K562 (cell line): ENCODE results near the gene PPFIA1. TPM values are rescaled to one million over a fixed set of nuclear protein-coding genes. Genes with fewer than 3 reads are reported as not detected.

ENCODE experiments used
- ARID4B ChIP-seq: sonication (generic); formaldehyde crosslinking; IDR thresholded peaks from 2 replicates; pipeline ENCODE4 v1.8.0; 2022; ENCODE audit warnings: mild to moderate bottlenecking, missing genetic modification reagents
- EGR1 ChIP-seq: fragments of 450-650 bp; conservative IDR thresholded peaks from 2 replicates; pipeline ENCODE4 v1.6.1; 2017; ENCODE audit warnings: mild to moderate bottlenecking
- ELF2 ChIP-seq: fragments of 250-450 bp; sonication (Bioruptor Pico); IDR thresholded peaks from 2 replicates; pipeline ENCODE4 v1.5.0; 2021; ENCODE audit warnings: mild to moderate bottlenecking
- ELK3 ChIP-seq: fragments of 450-650 bp; formaldehyde crosslinking; IDR thresholded peaks from 2 replicates; pipeline ENCODE4 v1.4.0; 2020; ENCODE audit warnings: mild to moderate bottlenecking
- HMGN3 ChIP-seq: IDR thresholded peaks from 2 replicates; pipeline ENCODE4 v1.6.1; 2011; ENCODE audit warnings: borderline replicate concordance, low read depth, mild to moderate bottlenecking, mixed read lengths, low read length; ENCODE audit not compliant: insufficient read length; ENCODE audit errors: extremely low read depth
- MTA2 ChIP-seq: fragments of 450-650 bp; IDR thresholded peaks from 2 replicates; pipeline ENCODE4 v1.6.1; 2016; ENCODE audit warnings: low read depth
- NELFE ChIP-seq: IDR thresholded peaks from 2 replicates; pipeline ENCODE4 v1.6.1; 2011; ENCODE audit warnings: mild to moderate bottlenecking; ENCODE audit not compliant: insufficient read depth, insufficient read length
- SAP30 ChIP-seq: fragments of 200-600 bp; sonication (generic); IDR thresholded peaks from 2 replicates; pipeline ENCODE4 v1.6.1; 2012; ENCODE audit warnings: borderline replicate concordance, low read depth, mild to moderate bottlenecking, moderate library complexity, low read length, control low read depth, inconsistent platforms; ENCODE audit not compliant: insufficient read depth, poor library complexity, severe bottlenecking
- SIN3A ChIP-seq, 2 experiments: fragments of 150-350 bp in 1 of 2; IDR thresholded peaks; 2 replicates each; pipeline ENCODE4 v1.6.1; 2011 to 2016; ENCODE audit warnings: borderline replicate concordance in 2 of 2, low read depth in 2 of 2, low read length in 2 of 2, mild to moderate bottlenecking in 2 of 2, moderate library complexity in 2 of 2; ENCODE audit not compliant: control insufficient read depth in 1 of 2
- SPI1 ChIP-seq: IDR thresholded peaks from 2 replicates; pipeline ENCODE4 v1.6.1; 2011; ENCODE audit warnings: low read depth, low read length, control low read depth, borderline replicate concordance
- TARDBP ChIP-seq: fragments of 450-650 bp; IDR thresholded peaks from 2 replicates; pipeline ENCODE4 v1.6.1; 2016
- ZBTB11 ChIP-seq, 3 experiments: fragments of 200-800 bp in 1 of 3; fragments of 250-450 bp in 1 of 3; fragments of 450-650 bp in 1 of 3; sonication (Bioruptor Pico) in 1 of 3; sonication (Bioruptor generic) in 1 of 3; formaldehyde crosslinking in 1 of 3; IDR thresholded peaks; 2 replicates each; pipeline versions ENCODE4 v1.6.1 to v1.8.0; 2016 to 2022; ENCODE audit warnings: mild to moderate bottlenecking in 2 of 3, missing genetic modification characterization in 2 of 3, missing compliant biosample characterization in 1 of 3, moderate library complexity in 1 of 3
- ZNF140 ChIP-seq: fragments of 250-450 bp; sonication (Bioruptor Pico); IDR thresholded peaks from 2 replicates; pipeline ENCODE4 v1.8.0; 2021; ENCODE audit warnings: moderate library complexity, mild to moderate bottlenecking, inconsistent platforms
- ZNF639 ChIP-seq, 2 experiments: fragments of 200-800 bp in 1 of 2; sonication (Bioruptor generic) in 1 of 2; sonication (generic) in 1 of 2; formaldehyde crosslinking in 1 of 2; IDR thresholded peaks in 1 of 2; conservative IDR thresholded peaks in 1 of 2; 2 replicates each; pipeline versions ENCODE4 v1.5.0 to v1.6.1; 2016 to 2020; ENCODE audit warnings: missing compliant biosample characterization in 1 of 2, missing genetic modification characterization in 1 of 2, missing genetic modification reagents in 1 of 2
- polyA plus RNA-seq, 8 experiments: library from polyadenylated mRNA; depleted of rRNA in 4 of 8; stranded (reverse) in 5 of 8; unstranded in 3 of 8; fragments of >200 nt; fragmentation: Nextera tagmentation in 2 of 8; fragmentation: Illumina TruSeq in 1 of 8; extraction: Ambion mirVana in 2 of 8; extraction: Trizol in 1 of 8; gene quantifications; 2 replicates each; pipeline versions ENCODE4 v1.2.1 to v1.2.3, GENCODE V29; 2011 to 2014; ENCODE audit warnings: inconsistent platforms in 1 of 8, missing spikeins in 1 of 8
- total RNA-seq, 7 experiments: library from RNA; depleted of rRNA in 6 of 7; stranded (reverse); fragments of >200 nt in 6 of 7; fragmentation: Illumina TruSeq in 2 of 7; extraction: Trizol in 2 of 7; gene quantifications; 2 replicates each; pipeline versions ENCODE4 v1.2.1 to v1.2.3, GENCODE V29; 2011 to 2021; ENCODE audit warnings: low replicate concordance in 1 of 7

The PPFIA1 gene
- total and polyA plus RNA-seq, 9 of the 15 experiments (the other 6 are each of a cell fraction or from before 2014, with no cell fraction given), result 9.9 to 41.5 (median 28.5) TPM

GRCh38 chr11:70270877-70271648 lies 573 bp downstream of the PPFIA1 start (continued):
- TF ChIP-seq MTA2 (no peak), ZNF140 (CRISPR knock-in tag) (no peak), ZNF639 (CRISPR knock-in tag; conservative IDR thresholded peaks at IDR 0.05 in 1 of 2, IDR thresholded peaks at IDR 0.05 in 1 of 2) (peak in 1 of 2 experiments; percentile 80; a peak in 2 of 4 replicates), ELF2 (CRISPR knock-in tag) (no peak), SIN3A (IDR thresholded peaks at IDR 0.05; ENCODE audit: borderline replicate concordance in 2 of 2, control insufficient read depth in 1 of 2, low read depth in 2 of 2, low read length in 2 of 2) (peak in 1 of 2 experiments; percentile 24; a peak in 1 of 4 replicates), NELFE (no peak), SPI1 (peak; percentile 75), TARDBP (no peak), ELK3 (CRISPR knock-in tag) (no peak), ARID4B (CRISPR knock-in tag) (no peak), EGR1 (0 out of 2 replicates have a peak, but pooled peaks have one; percentile 10), ZBTB11 (CRISPR knock-in tag; IDR thresholded peaks at IDR 0.05) (peak in 1 of 3 experiments; percentile 67; a peak in 2 of 6 replicates), SAP30 (peak; percentile 66), HMGN3 (peak; percentile 11)
